ENCODE results near the gene TTC34.

DNA sequence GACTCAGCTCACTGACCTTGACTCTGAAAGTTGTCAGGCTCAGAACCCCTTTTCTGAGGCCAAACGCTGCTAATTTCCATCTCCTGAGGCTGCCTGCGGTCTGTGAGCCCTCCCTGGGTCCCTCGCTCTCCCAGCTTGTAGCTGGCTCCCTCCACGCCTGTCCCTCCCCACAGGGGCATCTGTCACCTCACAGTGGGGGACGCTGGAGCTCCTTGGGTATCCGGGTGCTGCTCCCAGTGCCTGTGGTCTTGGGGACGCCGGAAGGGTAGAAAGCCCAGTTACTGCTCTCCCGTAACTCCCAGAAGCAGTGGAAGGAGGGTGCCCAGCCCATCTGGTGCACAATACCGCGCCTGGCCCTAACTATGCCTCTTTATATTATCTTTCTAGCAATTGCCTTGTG lies 155.7 kb downstream of the TTC34 start:
- TF ChIP-seq, protein P1, sequence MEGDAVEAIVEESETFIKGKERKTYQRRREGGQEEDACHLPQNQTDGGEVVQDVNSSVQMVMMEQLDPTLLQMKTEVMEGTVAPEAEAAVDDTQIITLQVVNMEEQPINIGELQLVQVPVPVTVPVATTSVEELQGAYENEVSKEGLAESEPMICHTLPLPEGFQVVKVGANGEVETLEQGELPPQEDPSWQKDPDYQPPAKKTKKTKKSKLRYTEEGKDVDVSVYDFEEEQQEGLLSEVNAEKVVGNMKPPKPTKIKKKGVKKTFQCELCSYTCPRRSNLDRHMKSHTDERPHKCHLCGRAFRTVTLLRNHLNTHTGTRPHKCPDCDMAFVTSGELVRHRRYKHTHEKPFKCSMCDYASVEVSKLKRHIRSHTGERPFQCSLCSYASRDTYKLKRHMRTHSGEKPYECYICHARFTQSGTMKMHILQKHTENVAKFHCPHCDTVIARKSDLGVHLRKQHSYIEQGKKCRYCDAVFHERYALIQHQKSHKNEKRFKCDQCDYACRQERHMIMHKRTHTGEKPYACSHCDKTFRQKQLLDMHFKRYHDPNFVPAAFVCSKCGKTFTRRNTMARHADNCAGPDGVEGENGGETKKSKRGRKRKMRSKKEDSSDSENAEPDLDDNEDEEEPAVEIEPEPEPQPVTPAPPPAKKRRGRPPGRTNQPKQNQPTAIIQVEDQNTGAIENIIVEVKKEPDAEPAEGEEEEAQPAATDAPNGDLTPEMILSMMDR (conservative IDR thresholded peaks at IDR 0.05 in 1 of 2, IDR thresholded peaks at IDR 0.05 in 1 of 2; ENCODE audit: low read depth in 1 of 2, low read length in 2 of 2), result no peak
- no peak for TF ChIP-seq EZH2 (IDR thresholded peaks at IDR 0.05; ENCODE audit: low read length, missing control alignments)

All from fibroblast of lung (primary cell).